Right atrium auricular region (tissue), 2 donors: ENCODE results near the gene RNFT2. TPM values are rescaled to one million over a fixed set of nuclear protein-coding genes. Genes with fewer than 3 reads are reported as not detected.

Experiments
- DNase-seq: peaks from one replicate; pipeline ENCODE4 v3.0.0-alpha.2; 2019; ENCODE audit warnings: low spot score
- H3K27ac ChIP-seq, 2 donors: fragments of 200-600 bp; sonication (generic); 1 replicate in 1 of 2; 2 replicates in 1 of 2; pipeline ENCODE4 v1.5.1; 2016 to 2019
- H3K27me3 ChIP-seq, 2 donors: fragments of 200-600 bp; sonication (generic); one replicate each; pipeline versions ENCODE4 v1.5.1 to v1.6.0; 2017 to 2019
- H3K36me3 ChIP-seq: fragments of 200-600 bp; sonication (generic); one replicate; pipeline ENCODE4 v1.5.1; 2016
- H3K4me1 ChIP-seq, 2 donors: fragments of 200-600 bp; sonication (generic); one replicate each; pipeline versions ENCODE4 v1.5.1 to v1.6.0; 2017 to 2019
- H3K4me3 ChIP-seq, 2 donors: fragments of 200-600 bp; sonication (generic); 1 replicate in 1 of 2; 2 replicates in 1 of 2; pipeline ENCODE4 v1.5.1; 2017 to 2019; ENCODE audit warnings: mild to moderate bottlenecking in 1 of 2, moderate library complexity in 1 of 2
- H3K9me3 ChIP-seq, 2 donors: fragments of 200-600 bp; sonication (generic); one replicate each; pipeline ENCODE4 v1.5.1; 2019
- total RNA-seq, 2 donors: library from RNA; depleted of rRNA; stranded (reverse); fragments of >200 nt; gene quantifications; one replicate each; pipeline ENCODE4 v1.1.0, GENCODE V29; 2016
- TF ChIP-seq, protein P1 (sequence below), 2 donors: fragments of 200-600 bp; sonication (generic); IDR thresholded peaks; one replicate each; pipeline ENCODE4 v1.5.1; 2019; ENCODE audit warnings: antibody characterized with exemption in 2 of 2

Gene RNFT2
- total RNA-seq, 2 donors from 2014 or later = 0.89 to 1.1 TPM

DNA sequence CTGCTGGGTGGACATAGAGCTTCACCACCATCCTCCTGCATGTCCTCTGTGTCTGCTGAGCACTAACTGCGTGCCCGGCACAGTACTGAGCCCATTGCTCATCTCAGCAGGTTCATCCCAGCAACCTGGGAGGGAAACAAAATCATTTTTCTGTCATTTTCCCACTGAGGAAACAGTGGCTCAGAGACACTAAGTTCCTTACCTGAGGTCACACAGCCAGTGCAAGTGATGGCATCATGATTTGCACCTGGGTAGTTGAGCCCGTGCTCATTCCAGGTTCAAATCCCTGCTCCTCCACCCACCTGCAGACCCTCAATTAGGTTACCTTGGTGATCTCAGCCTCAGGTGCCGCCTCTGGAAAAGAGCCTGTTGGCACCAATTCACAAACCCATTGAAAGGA is 23.4 kb downstream of the RNFT2 start:
- H3K4me3 ChIP-seq = no peak overlapping the region
- DNase-seq = no peak
- H3K27me3 ChIP-seq = no peaks in the 10 kb centered on the region
- TF ChIP-seq, protein P1, sequence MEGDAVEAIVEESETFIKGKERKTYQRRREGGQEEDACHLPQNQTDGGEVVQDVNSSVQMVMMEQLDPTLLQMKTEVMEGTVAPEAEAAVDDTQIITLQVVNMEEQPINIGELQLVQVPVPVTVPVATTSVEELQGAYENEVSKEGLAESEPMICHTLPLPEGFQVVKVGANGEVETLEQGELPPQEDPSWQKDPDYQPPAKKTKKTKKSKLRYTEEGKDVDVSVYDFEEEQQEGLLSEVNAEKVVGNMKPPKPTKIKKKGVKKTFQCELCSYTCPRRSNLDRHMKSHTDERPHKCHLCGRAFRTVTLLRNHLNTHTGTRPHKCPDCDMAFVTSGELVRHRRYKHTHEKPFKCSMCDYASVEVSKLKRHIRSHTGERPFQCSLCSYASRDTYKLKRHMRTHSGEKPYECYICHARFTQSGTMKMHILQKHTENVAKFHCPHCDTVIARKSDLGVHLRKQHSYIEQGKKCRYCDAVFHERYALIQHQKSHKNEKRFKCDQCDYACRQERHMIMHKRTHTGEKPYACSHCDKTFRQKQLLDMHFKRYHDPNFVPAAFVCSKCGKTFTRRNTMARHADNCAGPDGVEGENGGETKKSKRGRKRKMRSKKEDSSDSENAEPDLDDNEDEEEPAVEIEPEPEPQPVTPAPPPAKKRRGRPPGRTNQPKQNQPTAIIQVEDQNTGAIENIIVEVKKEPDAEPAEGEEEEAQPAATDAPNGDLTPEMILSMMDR (IDR thresholded peaks at IDR 0.05) = no peak
- H3K27ac ChIP-seq = no peak overlapping the region
- no peaks in the 10 kb centered on the region for H3K36me3 ChIP-seq
- H3K4me1 ChIP-seq = peaks cover 0 to 12% of the 10 kb centered on the region in 2 donors
- H3K9me3 ChIP-seq = no peaks in the 10 kb centered on the region

- H3K4me1 ChIP-seq = peaks cover 0 to 3% of the 10 kb centered on the region in 2 donors
- DNase-seq = no peak
- H3K9me3 ChIP-seq = no peaks in the 10 kb centered on the region
- H3K4me3 ChIP-seq = no peak overlapping the region
- no peaks in the 10 kb centered on the region for H3K36me3 ChIP-seq
- no peak overlapping the region for H3K27ac ChIP-seq
- TF ChIP-seq, protein P1 (IDR thresholded peaks at IDR 0.05) = no peak
- no peaks in the 10 kb centered on the region for H3K27me3 ChIP-seq
Observed at GRCh38 chr12:116765271-116765670, 27.2 kb downstream of the RNFT2 start.

GRCh38 chr12:116766285-116766684 is 28.2 kb downstream of the RNFT2 start:
- H3K36me3 ChIP-seq = no peaks in the 10 kb centered on the region
- no peak overlapping the region for H3K27ac ChIP-seq
- no peaks in the 10 kb centered on the region for H3K4me1 ChIP-seq
- H3K9me3 ChIP-seq = no peaks in the 10 kb centered on the region
- no peak for DNase-seq
- H3K4me3 ChIP-seq = no peak overlapping the region
- TF ChIP-seq, protein P1 (IDR thresholded peaks at IDR 0.05) = no peak
- H3K27me3 ChIP-seq = no peaks in the 10 kb centered on the region

- H3K4me3 ChIP-seq = no peak overlapping the region
Observed at GRCh38 chr12:116766746-116767145, 28.6 kb downstream of the RNFT2 start.

GRCh38 chr12:116771651-116772050 is 33.5 kb downstream of the RNFT2 start:
- Histone ChIP-seq H3K4me1 (no peaks in the 10 kb centered on the region), H3K27ac (no peak overlapping the region), H3K4me3 (no peak overlapping the region), H3K27me3 (no peaks in the 10 kb centered on the region), H3K36me3 (no peaks in the 10 kb centered on the region), H3K9me3 (no peaks in the 10 kb centered on the region)
- TF ChIP-seq, protein P1 (IDR thresholded peaks at IDR 0.05) = no peak
- no peak for DNase-seq

More at GRCh38 chr12:116766746-116767145, 28.6 kb downstream of the RNFT2 start:
- no peaks in the 10 kb centered on the region for H3K4me1 ChIP-seq
- no peak overlapping the region for H3K27ac ChIP-seq
- TF ChIP-seq, protein P1 (IDR thresholded peaks at IDR 0.05) = no peak
- DNase-seq = no peak
- no peaks in the 10 kb centered on the region for H3K27me3 ChIP-seq
- H3K9me3 ChIP-seq = no peaks in the 10 kb centered on the region
- no peaks in the 10 kb centered on the region for H3K36me3 ChIP-seq

DNA sequence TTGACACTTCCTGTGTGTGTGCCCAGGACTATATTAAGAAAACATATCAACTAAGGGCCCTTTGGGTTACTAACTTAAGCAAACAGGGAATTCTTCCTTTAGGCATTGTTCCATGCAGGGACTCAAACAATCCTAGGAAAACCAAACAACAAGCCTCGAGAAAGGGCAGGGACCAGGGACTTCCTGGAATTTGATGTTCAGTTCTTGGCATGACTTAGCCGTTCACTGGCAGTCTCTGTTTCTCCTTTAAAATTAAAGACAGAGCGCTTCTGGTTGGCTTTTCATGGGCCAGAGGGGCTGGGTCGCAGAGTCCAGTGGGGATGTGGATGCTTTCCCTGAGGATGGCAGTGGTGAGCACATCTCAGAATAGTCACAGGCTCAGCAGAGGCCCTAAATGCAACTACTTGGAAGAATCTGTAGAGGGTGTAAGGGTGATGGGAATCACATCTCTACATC is 35.2 kb downstream of the RNFT2 start:
- TF ChIP-seq, protein P1 (IDR thresholded peaks at IDR 0.05) = peak in 1 of 2 donors; percentile 26
- Histone ChIP-seq H3K4me3 (no peak overlapping the region), H3K9me3 (no peaks in the 10 kb centered on the region), H3K4me1 (no peaks in the 10 kb centered on the region), H3K36me3 (no peaks in the 10 kb centered on the region), H3K27ac (no peak overlapping the region), H3K27me3 (no peaks in the 10 kb centered on the region)
- no peak for DNase-seq
